Activated CD4-positive, alpha-beta T cell treated with anti-CD3 and anti-CD28 coated beads for 48 hours (primary cell): Measurements from ENCODE around the gene TRIM10.
A peak's percentile ranks its signal among the peaks of the same experiment; 100 is the strongest.
"Not testable (repeated sequence)": the region's sequence is repeated elsewhere in the genome, so short reads cannot be mapped to it uniquely, and the experiment has no call there.

Source experiments
- DNase-seq: peaks from one replicate; pipeline ENCODE4 v3.0.0-alpha.2; 2020

Gene TRIM10

GRCh38 chr6:30152910-30153610 lies 8.0 kb downstream of the TRIM10 start:
- no peak for DNase-seq

- DNase-seq, result no peak
Observed at GRCh38 chr6:30152016-30152673, 8.9 kb downstream of the TRIM10 start.

- DNase-seq, result no peak
Observed at GRCh38 chr6:30151580-30151979, 9.4 kb downstream of the TRIM10 start.

GRCh38 chr6:30150671-30151395 lies 10.2 kb downstream of the TRIM10 start:
- DNase-seq, result no peak

GRCh38 chr6:30149858-30150550 lies 11.0 kb downstream of the TRIM10 start:
- no peak for DNase-seq

- no peak for DNase-seq
Observed at GRCh38 chr6:30149234-30149633, 11.8 kb downstream of the TRIM10 start.

- DNase-seq, result no peak
Observed at GRCh38 chr6:30147096-30147495, 13.9 kb downstream of the TRIM10 start.

- no peak for DNase-seq
Observed at GRCh38 chr6:30145818-30146217, 15.2 kb downstream of the TRIM10 start.

GRCh38 chr6:30144811-30145210 lies 16.2 kb downstream of the TRIM10 start:
- no peak for DNase-seq

GRCh38 chr6:30143780-30144179 lies 17.2 kb downstream of the TRIM10 start:
- no peak for DNase-seq

- no peak for DNase-seq
Observed at GRCh38 chr6:30142665-30143064, 18.3 kb downstream of the TRIM10 start.

- DNase-seq, result not testable (repeated sequence)
Observed at GRCh38 chr6:30140240-30140639, 20.8 kb downstream of the TRIM10 start.

GRCh38 chr6:30136570-30137286 lies 24.3 kb downstream of the TRIM10 start:
- DNase-seq, result peak; percentile 20

- no peak for DNase-seq
Observed at GRCh38 chr6:30135757-30136156, 25.3 kb downstream of the TRIM10 start, which contains the start of gene TRIM40. Gene TRIM40, plus strand, starts transcription at chr6:30136140. Its CDS starts 897 bp downstream, at chr6:30137037.

GRCh38 chr6:30135147-30135546 lies 25.9 kb downstream of the TRIM10 start:
- no peak for DNase-seq

GRCh38 chr6:30131947-30132497 lies 29.0 kb downstream of the TRIM10 start:
- no peak for DNase-seq

- peak; percentile 71 for DNase-seq
Observed at GRCh38 chr6:30130887-30131862, 29.8 kb downstream of the TRIM10 start.

- no peak for DNase-seq
Observed at GRCh38 chr6:30130179-30130679, 30.8 kb downstream of the TRIM10 start.

- no peak for DNase-seq
Observed at GRCh38 chr6:30129265-30130178, 31.5 kb downstream of the TRIM10 start.
